GM19025 (cell line): ENCODE results near the gene OR2V1.
"Not testable (repeated sequence)": the region's sequence is repeated elsewhere in the genome, so short reads cannot be mapped to it uniquely, and the experiment has no call there.

Source experiments
- ATAC-seq: cut with Tn5 transposase; IDR thresholded peaks from one replicate; pipeline ENCODE4 v1.9.1; 2021; ENCODE audit warnings: mild to moderate bottlenecking, low read depth, moderate library complexity; ENCODE audit not compliant: unreplicated experiment

OR2V1 gene

GRCh38 chr5:181131514-181131913 lies 545 bp upstream of the OR2V1 start:
- ATAC-seq, result no peak

- ATAC-seq, result not testable (repeated sequence)
Observed at GRCh38 chr5:181130081-181130480, 888 bp downstream of the OR2V1 start.

- ATAC-seq, result no peak
Observed at GRCh38 chr5:181129601-181130000, 1.4 kb downstream of the OR2V1 start.

DNA sequence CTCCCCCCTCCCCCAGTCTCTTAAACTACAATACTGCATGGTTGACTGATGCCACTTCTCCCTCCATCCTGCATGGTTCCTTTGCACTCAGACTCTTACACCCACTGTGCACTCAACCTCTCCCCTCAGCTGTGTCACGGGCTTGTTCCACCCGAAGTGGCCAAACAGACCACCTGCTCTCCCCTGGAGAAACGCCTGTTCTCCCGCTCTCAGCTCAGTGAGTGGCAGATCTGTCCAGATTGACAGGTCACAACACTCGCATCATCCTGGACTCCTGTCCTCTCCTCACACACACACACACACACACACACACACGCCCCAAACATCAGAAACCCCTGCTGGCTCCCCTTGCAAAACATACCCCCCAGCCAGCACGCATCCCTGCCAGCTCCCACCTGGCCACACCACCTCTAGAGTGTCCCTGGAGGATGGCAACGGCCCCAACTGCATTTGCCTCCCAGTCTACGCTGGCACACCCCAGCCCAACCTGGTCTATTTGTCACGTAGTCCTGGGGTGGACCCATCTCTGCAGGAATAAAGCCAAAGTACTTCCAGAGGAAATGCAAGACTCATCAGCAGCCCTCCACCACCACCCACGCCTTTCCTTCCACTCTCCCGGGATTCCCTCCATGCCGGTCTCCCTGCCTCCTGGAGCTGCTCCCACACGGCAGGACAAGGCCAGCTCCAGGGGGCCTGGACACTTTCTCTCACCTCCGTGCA lies 2.9 kb downstream of the OR2V1 start:
- ATAC-seq, result no peak

- no peak for ATAC-seq
Observed at GRCh38 chr5:181127456-181127855, 3.5 kb downstream of the OR2V1 start.

DNA sequence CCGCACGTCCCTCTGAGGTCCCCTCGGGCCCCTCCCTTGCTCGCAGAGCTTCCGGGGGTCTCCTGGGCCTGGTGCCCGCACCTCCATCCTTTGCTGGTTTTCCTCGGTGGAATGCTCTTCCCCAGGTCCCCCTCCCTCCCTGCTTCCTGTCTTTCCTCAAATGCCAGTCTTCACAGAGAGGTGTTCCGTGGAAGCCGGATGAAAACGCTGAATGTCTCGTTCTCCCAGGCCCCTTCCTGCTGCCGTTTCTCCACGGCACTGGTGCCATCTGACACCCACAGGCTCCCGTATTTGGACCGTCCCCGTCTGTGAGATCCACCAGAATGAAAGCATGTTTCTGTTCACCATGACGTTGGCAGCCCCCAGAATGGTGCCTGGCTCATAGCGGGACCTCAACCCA lies 4.1 kb downstream of the OR2V1 start:
- no peak for ATAC-seq

DNA sequence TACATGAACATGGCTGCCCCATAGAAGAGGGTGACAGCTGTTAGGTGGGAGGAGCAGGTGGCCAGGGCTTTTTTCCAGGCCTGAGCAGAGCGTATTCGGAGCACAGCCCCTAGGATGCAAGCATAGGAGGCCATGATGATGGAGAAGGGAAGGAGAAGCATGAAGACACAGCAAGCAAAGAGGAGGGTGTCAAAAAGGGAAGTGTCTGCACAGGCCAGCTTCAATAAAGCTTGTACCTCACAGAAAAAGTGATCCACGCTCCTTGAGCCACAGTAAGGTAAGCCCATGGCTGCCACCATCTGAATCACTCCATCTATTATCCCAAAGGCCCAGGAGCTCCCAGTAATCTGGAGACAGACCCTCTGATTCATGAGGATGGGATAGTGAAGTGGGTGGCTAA lies 6.4 kb downstream of the OR2V1 start:
- ATAC-seq, result no peak

DNA sequence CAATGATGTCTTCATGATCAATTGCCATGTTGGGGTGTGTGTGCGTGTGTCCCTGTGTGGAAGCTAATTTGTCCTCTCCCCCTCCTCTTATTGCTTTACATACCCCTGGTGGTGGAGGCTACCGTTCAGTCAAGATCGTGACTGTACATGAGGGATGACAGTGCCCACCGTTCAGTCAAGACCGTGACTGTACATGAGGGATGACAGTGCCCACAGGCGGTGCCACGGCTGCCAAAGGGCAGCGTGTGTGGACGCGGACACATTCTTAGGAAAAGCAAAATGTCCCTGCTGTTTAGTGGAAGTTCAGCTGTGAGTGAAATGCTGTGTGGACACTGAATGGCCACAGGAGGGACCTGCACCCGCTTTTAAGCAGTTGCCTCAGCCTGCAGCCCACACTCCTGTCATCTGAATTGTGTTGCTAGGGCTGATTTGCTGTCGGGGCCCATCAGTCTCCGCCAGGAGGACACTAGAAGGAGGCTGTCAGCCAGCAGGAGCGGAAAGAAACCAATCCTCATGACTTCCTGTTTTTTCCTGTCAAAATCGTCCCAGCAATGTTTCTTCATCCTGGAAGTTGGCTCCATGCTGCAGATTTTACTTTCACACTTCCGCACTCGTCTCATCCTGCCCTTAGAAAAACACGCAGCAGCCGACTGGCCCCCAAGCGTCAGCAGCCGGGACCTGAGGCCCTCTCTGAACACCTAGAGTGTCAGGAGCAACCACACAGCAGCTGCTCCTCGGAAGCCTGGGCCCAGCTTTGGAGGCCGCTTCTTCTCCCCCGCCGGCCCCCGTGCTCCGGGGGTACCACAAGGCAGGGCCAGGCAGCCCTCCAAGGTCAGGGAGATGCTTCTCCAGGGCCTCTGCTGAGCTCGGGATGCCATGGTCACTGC lies 9.1 kb downstream of the OR2V1 start:
- no peak for ATAC-seq

- no peak for ATAC-seq
Observed at GRCh38 chr5:181120761-181121160, 10.2 kb downstream of the OR2V1 start.

DNA sequence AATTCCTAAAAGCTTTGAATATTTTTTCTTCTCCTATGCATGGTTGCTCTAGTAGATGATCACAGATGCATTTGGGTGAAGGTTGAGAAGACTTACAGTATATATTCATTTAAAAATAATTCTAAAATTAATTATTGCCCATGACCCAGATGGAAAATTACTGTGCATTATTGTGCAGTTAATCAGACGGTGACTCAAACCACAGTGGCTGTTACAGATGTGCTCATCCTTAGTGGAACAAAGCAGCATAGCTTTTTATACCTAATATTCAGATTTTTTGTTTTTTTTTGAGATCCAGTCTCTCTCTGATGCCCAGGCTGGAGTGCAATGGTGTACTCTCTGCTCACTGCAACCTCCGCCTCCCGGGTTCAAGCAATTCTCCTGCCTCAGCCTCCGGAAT lies 10.7 kb downstream of the OR2V1 start:
- no peak for ATAC-seq

- ATAC-seq, result no peak
Observed at GRCh38 chr5:181119105-181119504, 11.9 kb downstream of the OR2V1 start.

DNA sequence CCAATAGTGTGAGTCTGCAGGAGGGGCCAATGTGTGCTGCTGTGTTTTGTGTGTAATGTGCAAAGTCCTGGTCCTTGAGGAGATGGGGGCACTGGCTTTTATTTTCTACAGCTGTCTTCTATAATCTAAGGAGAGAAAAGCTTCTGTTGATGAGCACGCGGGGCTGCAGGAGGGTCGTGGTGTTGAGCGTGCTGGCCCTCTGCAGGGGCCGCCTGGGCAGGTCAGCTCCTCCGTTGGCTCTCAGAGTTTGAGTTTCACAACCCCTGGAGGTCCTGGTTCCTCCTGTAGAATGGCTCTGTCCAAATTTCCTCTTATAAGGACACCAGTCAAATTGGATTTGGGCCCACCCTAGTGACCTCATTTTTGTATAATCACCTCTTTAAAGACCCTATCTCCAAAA lies 12.6 kb downstream of the OR2V1 start:
- no peak for ATAC-seq

GRCh38 chr5:181114844-181115778 lies 15.9 kb downstream of the OR2V1 start:
- ATAC-seq, result no peak

DNA sequence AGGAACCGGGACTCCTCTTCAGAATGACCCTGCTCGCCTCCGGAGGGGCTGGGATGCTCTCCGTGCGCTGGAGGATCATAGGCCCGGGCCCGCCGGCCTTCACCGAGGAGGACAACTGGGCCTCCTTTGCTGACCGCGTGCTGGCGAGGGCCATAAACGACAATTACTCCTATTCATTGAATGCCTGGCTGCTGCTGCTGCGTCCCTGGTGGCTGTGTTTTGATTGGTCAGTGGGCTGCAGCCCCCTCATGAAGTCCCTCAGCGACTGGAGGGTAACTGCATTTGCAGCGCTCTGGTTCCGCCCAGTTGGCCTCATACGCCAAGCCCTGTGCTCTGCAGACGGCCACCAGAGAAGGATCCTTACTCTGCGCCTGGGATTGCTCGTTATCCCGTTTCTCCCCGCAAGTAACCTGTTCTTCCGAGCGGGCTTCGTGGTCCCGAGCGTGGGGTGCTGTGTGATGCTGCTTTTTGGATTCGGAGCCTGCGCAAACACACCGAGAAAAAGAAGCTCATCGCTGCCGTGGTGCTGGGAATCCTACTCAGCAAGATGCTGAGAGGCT lies 16.6 kb downstream of the OR2V1 start:
- no peak for ATAC-seq

GRCh38 chr5:181113572-181113971 lies 17.4 kb downstream of the OR2V1 start:
- ATAC-seq, result not testable (repeated sequence)

GRCh38 chr5:181112476-181112875 lies 18.5 kb downstream of the OR2V1 start:
- ATAC-seq, result no peak

DNA sequence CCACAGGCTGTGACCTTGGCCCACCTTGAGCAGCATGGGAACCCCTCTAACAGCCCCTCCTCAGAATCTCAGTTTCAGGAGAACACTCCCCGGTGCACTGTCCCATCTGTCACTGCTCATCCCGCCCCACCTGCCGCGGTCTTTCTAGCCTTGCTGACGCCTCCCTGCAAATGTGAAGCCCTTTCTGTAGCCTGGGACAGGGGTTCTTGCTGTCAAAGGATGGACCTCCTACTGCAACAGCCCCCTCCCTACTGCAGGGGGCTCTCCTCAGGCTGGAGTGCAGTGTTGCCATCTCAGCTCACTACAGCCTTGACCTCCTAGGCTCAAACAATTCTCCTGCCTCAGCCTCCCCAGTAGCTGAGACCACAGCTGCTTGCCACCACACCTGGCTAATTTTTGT lies 20.0 kb downstream of the OR2V1 start:
- ATAC-seq, result no peak

DNA sequence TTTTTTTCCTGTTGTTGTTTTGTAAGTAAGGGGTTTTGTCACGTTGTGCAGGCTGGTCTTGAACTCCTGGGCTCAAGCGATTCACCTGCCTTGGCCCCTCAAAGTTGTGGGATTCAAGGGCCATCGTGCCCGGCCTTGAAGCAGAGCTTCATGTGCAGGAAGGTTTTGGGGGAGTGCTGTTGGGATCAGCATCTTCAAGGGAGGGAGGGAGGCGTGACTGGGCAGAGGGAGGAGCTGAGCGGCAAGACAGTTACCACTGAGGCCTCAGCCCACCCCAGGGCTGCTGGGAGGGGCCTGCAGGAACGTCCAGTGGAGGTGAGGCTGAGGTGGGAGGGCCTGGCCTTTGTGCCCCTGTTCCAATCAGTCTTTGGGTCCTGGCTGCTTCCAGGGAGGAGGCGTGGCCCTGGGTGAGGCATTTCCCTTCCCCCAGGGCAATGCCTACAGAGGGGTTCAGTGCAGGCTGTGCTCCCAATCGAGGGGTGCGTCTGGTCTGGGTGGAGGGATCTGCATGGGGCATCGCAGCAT lies 21.4 kb downstream of the OR2V1 start:
- no peak for ATAC-seq

- no peak for ATAC-seq
Observed at GRCh38 chr5:181108578-181109165, 22.3 kb downstream of the OR2V1 start.

GRCh38 chr5:181107699-181108098 lies 23.3 kb downstream of the OR2V1 start:
- no peak for ATAC-seq
